HG02763 (cell line): ENCODE measurements around the gene IL11RA.
"Not testable (repeated sequence)": the region's sequence is repeated elsewhere in the genome, so short reads cannot be mapped to it uniquely, and the experiment has no call there.

Experiments
- ATAC-seq: cut with Tn5 transposase; IDR thresholded peaks from one replicate; pipeline ENCODE4 v1.9.1; 2021; ENCODE audit warnings: mild to moderate bottlenecking, moderate library complexity; ENCODE audit not compliant: unreplicated experiment

IL11RA gene

GRCh38 chr9:34628656-34629490 is 23.1 kb upstream of the IL11RA start, which contains the start of gene ARID3C:
Gene ARID3C (minus strand): TSS chr9:34629066. CDS start chr9:34628014, 1,052 bp downstream.
- ATAC-seq = no peak

GRCh38 chr9:34629491-34629808 is 22.5 kb upstream of the IL11RA start:
- ATAC-seq = no peak

- no peak for ATAC-seq
Observed at GRCh38 chr9:34630402-34631154, 21.4 kb upstream of the IL11RA start.

- ATAC-seq = no peak
Observed at GRCh38 chr9:34633166-34633565, 18.8 kb upstream of the IL11RA start.

DNA sequence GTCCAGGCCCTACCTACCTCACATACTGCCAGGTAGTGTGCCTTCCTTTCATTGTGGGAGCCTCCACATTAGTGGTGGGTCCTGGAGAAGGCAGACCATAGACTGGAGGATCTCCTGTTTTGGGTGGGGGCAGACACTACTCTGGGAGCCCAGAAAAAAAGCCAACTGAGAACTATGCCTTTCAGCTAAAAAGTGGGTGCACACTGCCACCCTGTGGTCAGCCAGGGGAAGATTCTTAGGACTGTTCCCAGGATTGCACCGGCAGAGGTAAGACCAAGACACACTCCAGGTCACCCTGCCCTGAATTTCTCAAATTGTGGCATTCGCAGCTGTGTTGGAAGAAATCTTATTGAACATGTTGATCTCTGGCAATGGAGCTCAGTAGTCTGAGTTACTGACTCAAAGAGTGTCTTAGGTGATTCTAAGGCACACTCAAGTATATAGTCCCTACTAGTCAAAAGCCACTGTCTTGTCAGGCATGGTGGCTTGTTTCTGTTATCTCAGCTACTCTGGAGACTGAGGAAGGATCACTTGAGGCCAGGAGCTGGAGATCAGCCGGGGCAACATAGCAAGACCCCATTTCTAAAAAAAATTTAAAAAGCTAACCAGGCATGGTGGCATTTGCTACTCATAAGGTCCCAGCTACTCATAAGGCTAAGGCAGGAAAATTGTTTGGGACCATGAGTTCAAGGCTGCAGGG is 18.0 kb upstream of the IL11RA start:
- ATAC-seq = no peak

DNA sequence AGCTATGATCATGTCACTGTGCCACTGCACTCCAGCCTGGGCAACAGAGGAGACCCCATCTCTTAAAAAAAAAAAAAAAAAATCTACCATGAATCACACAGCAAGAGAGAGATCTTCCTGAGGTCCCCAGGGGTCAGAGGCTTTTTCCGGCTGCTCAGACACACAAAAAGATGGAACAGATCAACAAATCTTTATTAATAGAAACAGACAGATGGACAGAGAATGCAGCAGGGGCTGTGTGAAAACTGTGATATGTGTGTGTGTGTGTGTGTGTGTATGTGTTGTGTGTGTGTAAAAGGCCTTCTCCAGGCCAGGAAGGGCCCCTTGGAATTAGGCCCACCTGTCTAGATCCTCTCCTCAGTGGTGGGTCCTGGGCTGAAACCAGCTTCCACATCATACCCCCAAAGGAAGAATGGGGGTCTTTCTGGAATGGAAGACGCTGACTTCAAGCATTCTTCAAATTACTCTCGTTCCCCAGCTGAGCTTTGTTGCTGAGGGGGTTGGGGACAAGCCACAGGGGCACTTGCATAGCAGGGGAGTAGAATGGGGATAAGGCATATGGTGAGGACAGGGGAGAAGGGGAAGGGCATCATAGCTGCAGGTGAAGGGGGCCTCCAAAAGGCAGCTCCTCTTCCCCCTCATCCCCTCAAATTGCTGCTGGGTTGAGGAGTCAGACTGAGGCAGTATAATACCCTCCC is 17.3 kb upstream of the IL11RA start:
- no peak for ATAC-seq

DNA sequence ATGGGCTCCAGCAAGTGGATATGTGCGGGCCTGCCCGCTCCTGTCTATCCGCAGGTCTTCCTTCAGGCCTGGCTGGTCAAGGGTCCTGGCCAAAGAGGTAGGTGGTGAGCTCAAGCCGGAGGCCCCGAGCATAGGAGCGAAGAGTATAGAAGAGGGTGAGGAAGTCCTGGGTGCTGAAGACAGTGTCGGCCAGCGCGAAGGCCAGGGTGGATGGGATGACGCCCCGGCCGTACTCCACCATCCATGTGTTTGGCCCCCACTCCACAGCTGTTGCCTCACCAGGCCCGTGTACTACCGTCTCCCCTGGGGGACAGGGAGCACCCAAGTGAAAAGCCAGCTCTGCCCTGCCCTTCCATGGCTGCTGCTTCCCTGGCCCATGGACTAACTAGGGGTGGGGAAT is 16.4 kb upstream of the IL11RA start:
- no peak for ATAC-seq

DNA sequence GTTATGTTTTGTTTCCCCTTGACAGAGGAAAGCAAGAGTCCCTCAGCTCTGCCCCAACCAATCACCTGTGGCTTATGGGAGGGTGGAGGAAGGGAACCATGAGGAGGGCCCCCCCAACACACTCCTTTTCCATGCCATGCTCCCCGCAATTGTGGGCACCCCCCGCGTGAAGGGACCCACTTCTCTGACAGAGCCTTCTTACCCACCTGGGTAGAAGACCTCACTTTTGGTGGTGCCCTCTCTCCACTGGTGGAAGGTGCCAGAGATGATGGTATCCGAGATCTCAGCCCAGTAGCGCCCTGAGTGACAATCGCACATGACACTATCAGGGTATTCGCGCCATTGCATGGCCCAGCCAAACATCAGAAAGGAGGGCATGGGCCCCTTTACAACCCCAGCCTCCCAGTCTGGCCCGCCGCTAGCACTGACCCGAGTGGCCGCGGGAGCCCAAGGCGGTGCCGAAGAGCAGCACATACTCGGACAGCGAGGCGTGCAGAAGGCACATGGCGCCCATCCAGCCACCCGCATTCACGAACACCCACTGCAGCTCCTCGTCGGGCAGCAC is 15.1 kb upstream of the IL11RA start:
- ATAC-seq = no peak

- ATAC-seq = peak; percentile 92
Observed at GRCh38 chr9:34637356-34638137, 14.4 kb upstream of the IL11RA start, which contains the start of gene SIGMAR1. Gene SIGMAR1 (minus strand): TSS chr9:34637787. CDS start chr9:34637697, 90 bp downstream.

GRCh38 chr9:34638138-34638445 is 13.9 kb upstream of the IL11RA start:
- ATAC-seq = no peak

DNA sequence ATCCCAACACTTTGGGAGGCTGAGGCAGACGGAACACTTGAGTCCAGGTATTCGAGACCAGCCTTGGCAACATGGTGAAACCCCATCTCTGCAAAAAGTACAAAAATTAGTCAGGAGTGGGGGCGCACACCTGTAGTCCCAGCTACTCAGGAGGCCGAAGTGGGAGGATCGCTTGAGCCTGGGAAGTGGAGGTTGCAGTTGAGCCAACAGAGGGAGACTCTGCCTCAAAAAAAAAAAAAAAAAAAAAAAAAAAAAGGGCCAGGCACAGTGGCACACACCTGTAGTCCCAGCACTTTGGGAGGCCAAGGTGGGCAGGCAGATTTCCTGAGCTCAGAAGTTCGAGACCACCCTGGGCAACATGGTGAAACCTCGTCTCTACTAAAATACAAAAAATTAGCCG is 12.7 kb upstream of the IL11RA start:
- ATAC-seq = not testable (repeated sequence)

DNA sequence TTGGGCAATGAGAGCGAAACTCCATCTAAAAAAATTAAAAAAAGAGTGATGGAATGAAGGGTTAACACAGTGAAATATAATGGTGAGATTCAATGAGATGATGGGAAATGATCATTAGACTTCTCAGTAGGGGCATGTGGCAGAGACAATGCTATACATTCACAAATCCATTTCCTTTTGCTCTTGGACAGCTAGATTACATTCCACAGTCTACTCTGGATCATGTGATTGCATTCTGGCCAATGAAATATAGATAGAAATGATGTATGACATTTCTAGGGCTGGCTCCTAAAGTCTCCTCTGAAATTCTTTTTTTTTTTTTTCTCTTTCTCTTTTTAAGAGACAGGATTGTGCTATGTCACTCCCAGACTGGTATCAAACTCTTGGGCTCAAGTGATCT is 9.3 kb upstream of the IL11RA start:
- no peak for ATAC-seq

GRCh38 chr9:34644766-34645314 is 7.1 kb upstream of the IL11RA start:
- no peak for ATAC-seq

DNA sequence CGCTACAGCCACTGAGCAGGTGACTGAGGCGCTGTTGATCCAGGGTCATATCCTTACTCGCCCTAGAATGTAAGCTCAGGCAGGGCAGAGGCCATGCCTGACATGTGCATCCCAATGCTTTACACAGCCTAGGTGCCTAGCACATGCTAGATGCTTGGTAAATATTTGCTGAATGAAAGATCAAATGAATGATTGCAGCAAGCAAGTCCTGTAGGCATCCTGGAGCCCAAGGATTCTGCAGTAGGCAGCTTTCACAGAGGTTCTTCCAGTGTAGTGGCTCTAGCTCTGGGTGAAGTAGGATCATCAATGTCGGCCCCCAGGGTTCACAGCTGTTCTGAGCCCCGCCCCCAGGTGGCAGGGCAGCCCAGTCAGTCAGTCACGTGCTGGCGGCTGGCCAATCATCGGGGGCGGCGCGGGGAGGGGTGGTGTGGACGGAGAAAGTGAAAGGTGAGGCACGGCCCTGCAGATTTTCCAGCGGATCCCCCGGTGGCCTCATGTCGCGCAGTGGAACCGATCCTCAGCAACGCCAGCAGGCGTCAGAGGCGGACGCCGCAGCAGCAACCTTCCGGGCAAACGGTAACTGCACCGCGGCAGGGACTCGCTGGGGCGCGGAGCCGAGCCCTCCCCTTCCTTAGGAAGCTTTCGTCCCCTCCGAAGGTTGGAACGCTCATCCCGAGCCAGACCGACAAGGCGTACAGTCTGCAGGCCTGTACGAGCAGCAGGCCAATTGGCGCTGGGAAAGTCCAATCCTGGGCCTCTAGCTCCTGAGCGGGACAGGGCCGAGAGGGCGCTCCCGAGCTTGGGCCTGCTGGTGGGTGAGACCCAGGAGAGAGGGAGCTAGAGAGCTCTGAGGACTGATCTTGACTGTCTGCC is 5.5 kb upstream of the IL11RA start, which contains the start of gene GALT:
Gene GALT (plus strand): TSS at position 465 of the 873 bp plus-strand sequence. CDS start 30 bp downstream, at position 495.
- ATAC-seq = peak; percentile 80

DNA sequence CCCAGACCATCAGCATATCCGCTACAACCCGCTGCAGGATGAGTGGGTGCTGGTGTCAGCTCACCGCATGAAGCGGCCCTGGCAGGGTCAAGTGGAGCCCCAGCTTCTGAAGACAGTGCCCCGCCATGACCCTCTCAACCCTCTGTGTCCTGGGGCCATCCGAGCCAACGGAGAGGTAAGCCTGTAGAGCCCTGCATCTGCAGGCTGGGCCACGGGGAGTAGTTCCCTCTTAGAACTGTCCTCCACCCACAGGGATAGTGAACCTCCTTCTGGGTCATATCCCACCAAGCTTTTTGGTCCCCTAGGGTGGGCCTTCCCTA is 4.9 kb upstream of the IL11RA start:
- no peak for ATAC-seq

DNA sequence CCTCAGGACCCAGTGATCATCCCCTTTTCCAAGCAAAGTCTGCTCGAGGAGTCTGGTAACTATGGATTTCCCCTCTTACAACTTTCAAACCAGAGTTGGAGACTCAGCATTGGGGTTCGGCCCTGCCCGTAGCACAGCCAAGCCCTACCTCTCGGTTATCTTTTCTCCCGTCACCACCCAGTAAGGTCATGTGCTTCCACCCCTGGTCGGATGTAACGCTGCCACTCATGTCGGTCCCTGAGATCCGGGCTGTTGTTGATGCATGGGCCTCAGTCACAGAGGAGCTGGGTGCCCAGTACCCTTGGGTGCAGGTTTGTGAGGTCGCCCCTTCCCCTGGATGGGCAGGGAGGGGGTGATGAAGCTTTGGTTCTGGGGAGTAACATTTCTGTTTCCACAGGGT is 4.3 kb upstream of the IL11RA start:
- ATAC-seq = no peak

DNA sequence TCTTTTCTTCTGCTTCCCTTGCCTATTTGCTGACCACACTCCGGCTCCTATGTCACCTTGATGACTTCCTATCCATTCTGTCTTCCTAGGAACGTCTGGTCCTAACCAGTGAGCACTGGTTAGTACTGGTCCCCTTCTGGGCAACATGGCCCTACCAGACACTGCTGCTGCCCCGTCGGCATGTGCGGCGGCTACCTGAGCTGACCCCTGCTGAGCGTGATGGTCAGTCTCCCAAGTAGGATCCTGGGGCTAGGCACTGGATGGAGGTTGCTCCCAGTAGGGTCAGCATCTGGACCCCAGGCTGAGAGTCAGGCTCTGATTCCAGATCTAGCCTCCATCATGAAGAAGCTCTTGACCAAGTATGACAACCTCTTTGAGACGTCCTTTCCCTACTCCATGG is 3.3 kb upstream of the IL11RA start:
- ATAC-seq = no peak

GRCh38 chr9:34650816-34651215 is 1.2 kb upstream of the IL11RA start:
- ATAC-seq = no peak

DNA sequence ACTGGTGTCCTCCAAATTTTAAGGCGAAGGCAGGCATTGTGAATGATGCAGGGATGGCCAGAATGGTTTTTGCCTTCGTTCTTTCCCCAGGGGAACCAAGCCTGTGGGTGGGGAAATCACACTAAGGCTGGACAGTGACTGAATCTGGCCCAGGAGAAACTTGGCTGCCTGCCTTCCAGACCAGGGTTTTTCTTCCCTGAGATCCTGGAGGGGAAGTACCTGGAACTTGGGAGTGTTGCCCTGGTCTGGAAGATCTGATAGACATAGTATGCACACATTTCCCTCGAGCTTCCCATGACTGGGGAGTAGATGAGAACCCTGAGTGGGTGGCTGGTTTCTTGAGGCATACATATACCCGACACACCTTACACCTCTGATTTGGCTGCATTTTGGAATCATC is 664 bp upstream of the IL11RA start:
- no peak for ATAC-seq
